Measurements from ENCODE around the gene RTN4RL1.

Gene RTN4RL1

DNA sequence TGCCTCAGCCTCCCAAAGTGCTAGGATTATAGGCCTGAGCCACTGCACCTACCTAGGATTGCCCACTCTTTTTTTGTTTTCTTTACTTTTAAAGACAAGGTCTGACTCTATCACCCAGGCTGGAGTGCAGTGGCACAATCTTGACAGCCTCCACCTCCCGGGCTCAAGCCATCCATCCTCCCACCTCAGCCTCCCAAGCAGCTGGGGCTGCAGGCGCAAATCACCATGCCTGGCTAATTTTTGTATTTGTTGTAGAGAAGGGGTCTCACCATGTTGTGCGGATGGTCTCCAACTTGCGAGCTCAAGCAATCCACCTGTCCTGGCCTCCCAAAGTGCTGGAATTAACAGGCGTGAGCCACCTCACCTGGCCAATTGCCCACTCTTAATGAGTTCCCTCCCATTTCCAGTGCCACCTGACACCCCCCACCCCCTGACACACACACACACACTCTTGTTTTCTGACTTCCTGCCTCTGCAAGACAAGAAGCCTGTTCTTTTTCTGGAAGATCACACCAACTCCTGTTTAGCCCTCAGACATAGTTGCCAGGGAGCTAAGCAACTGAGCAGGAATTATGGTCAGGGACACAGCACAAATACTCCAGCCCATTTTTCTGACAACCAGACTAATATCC lies 19.2 kb upstream of the RTN4RL1 start:
- peaks cover 6% of the 10 kb centered on the region; the same call in 1 of the 2 replicates for H3K79me2 ChIP-seq (ENCODE audit: insufficient read depth, low read length)
- no peaks in the 10 kb centered on the region for H3K9me2 ChIP-seq (replicated peaks; ENCODE audit: insufficient read depth, low read length)
- peaks cover 5% of the 10 kb centered on the region; the same call in 1 of the 2 replicates for H3F3A ChIP-seq (ENCODE audit: insufficient read depth)
- H3K4me3 ChIP-seq (ENCODE audit: insufficient read depth, low read length, poor library complexity, severe bottlenecking), result no peak overlapping the region
- H3K9me3 ChIP-seq (ENCODE audit: insufficient read depth, low read length), result no peaks in the 10 kb centered on the region
- H3K4me2 ChIP-seq (ENCODE audit: low read depth, low read length, poor library complexity, severe bottlenecking), result no peak overlapping the region
- H3K9ac ChIP-seq (ENCODE audit: low read length), result no peak overlapping the region
- H4K20me1 ChIP-seq (ENCODE audit: low read depth, low read length), result no peaks in the 10 kb centered on the region
- no peak overlapping the region for H2AFZ ChIP-seq (ENCODE audit: low read depth, low read length, severe bottlenecking)
- no peaks in the 10 kb centered on the region for H3K27me3 ChIP-seq (ENCODE audit: low read length)
- H3K36me3 ChIP-seq (ENCODE audit: low read length), result no peaks in the 10 kb centered on the region
- TF ChIP-seq, protein P1, sequence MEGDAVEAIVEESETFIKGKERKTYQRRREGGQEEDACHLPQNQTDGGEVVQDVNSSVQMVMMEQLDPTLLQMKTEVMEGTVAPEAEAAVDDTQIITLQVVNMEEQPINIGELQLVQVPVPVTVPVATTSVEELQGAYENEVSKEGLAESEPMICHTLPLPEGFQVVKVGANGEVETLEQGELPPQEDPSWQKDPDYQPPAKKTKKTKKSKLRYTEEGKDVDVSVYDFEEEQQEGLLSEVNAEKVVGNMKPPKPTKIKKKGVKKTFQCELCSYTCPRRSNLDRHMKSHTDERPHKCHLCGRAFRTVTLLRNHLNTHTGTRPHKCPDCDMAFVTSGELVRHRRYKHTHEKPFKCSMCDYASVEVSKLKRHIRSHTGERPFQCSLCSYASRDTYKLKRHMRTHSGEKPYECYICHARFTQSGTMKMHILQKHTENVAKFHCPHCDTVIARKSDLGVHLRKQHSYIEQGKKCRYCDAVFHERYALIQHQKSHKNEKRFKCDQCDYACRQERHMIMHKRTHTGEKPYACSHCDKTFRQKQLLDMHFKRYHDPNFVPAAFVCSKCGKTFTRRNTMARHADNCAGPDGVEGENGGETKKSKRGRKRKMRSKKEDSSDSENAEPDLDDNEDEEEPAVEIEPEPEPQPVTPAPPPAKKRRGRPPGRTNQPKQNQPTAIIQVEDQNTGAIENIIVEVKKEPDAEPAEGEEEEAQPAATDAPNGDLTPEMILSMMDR (IDR thresholded peaks at IDR 0.05; ENCODE audit: insufficient read depth, low read length, poor library complexity, severe bottlenecking), result no peak
- TF ChIP-seq EZH2phosphoT487 (conservative IDR thresholded peaks at IDR 0.05; ENCODE audit: low read length), result no peak
- no peak overlapping the region for H3K27ac ChIP-seq (ENCODE audit: low read depth, low read length)

DNA sequence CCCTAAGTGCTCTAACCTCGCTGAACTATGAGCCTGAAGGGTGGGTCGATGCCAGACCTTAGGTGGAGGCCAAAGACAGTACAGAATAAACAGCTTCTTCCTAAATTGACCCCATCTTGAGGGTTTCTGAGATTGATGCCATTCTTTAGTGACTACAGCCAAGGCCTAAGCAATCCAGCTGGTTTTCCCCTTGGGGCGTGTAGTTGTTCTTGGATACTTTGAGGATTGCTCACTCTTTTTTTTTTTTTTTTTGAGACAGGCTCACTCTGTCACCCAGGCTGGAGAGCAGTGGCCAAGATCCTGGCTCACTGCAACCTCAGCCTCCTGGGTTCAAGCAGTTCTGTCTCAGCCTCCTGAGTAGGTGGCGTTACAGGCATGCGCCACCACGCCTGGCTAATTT lies 18.7 kb upstream of the RTN4RL1 start:
- no peaks in the 10 kb centered on the region for H3K9me3 ChIP-seq (ENCODE audit: insufficient read depth, low read length)
- no peaks in the 10 kb centered on the region; the same call in 1 of the 2 replicates for H3F3A ChIP-seq (ENCODE audit: insufficient read depth)
- no peaks in the 10 kb centered on the region for H4K20me1 ChIP-seq (ENCODE audit: low read depth, low read length)
- no peaks in the 10 kb centered on the region for H3K9me2 ChIP-seq (replicated peaks; ENCODE audit: insufficient read depth, low read length)
- H3K36me3 ChIP-seq (ENCODE audit: low read length), result no peaks in the 10 kb centered on the region
- H3K27me3 ChIP-seq (ENCODE audit: low read length), result no peaks in the 10 kb centered on the region
- TF ChIP-seq, protein P1 (IDR thresholded peaks at IDR 0.05; ENCODE audit: insufficient read depth, low read length, poor library complexity, severe bottlenecking), result no peak
- TF ChIP-seq EZH2phosphoT487 (conservative IDR thresholded peaks at IDR 0.05; ENCODE audit: low read length), result no peak
- no peak overlapping the region for H3K4me3 ChIP-seq (ENCODE audit: insufficient read depth, low read length, poor library complexity, severe bottlenecking)
- no peak overlapping the region for H3K9ac ChIP-seq (ENCODE audit: low read length)
- peaks cover 6% of the 10 kb centered on the region; the same call in 1 of the 2 replicates for H3K79me2 ChIP-seq (ENCODE audit: insufficient read depth, low read length)
- no peak overlapping the region for H3K4me2 ChIP-seq (ENCODE audit: low read depth, low read length, poor library complexity, severe bottlenecking)
- H3K27ac ChIP-seq (ENCODE audit: low read depth, low read length), result no peak overlapping the region
- H2AFZ ChIP-seq (ENCODE audit: low read depth, low read length, severe bottlenecking), result no peak overlapping the region

DNA sequence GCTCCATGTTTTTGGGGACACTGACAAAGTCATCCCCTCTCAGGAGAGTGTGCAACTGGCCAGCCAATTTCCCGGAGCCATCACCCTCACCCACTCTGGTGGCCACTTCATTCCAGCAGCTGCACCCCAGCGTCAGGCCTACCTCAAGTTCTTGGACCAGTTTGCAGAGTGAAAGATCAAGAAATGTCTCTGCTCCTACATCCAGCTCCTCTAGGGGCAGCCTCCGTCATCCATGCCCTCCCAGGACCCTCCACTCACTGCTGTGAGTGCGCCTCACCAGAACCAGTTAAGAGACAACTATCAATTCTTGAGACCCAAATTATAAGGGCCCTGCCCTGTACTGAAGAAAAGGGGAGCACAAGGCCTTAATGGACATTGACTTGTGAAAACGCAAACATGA lies 17.8 kb upstream of the RTN4RL1 start:
- peak overlapping the region; percentile 64 for H3K4me3 ChIP-seq (ENCODE audit: insufficient read depth, low read length, poor library complexity, severe bottlenecking)

More for the DNA sequence above, 17.8 kb upstream of the RTN4RL1 start:
- peak overlapping the region; percentile 93 for H3K4me2 ChIP-seq (ENCODE audit: low read depth, low read length, poor library complexity, severe bottlenecking)
- H3K9me3 ChIP-seq (ENCODE audit: insufficient read depth, low read length), result no peaks in the 10 kb centered on the region
- no peak overlapping the region for H2AFZ ChIP-seq (ENCODE audit: low read depth, low read length, severe bottlenecking)
- peaks cover 6% of the 10 kb centered on the region; the same call in 1 of the 2 replicates for H3K79me2 ChIP-seq (ENCODE audit: insufficient read depth, low read length)
- no peaks in the 10 kb centered on the region for H3K27me3 ChIP-seq (ENCODE audit: low read length)
- no peaks in the 10 kb centered on the region for H3K36me3 ChIP-seq (ENCODE audit: low read length)
- H4K20me1 ChIP-seq (ENCODE audit: low read depth, low read length), result no peaks in the 10 kb centered on the region
- no peaks in the 10 kb centered on the region; the same call in 1 of the 2 replicates for H3F3A ChIP-seq (ENCODE audit: insufficient read depth)
- H3K9ac ChIP-seq (ENCODE audit: low read length), result peak overlapping the region; percentile 75
- no peaks in the 10 kb centered on the region for H3K9me2 ChIP-seq (replicated peaks; ENCODE audit: insufficient read depth, low read length)
- TF ChIP-seq, protein P1 (IDR thresholded peaks at IDR 0.05; ENCODE audit: insufficient read depth, low read length, poor library complexity, severe bottlenecking), result no peak
- TF ChIP-seq EZH2phosphoT487 (conservative IDR thresholded peaks at IDR 0.05; ENCODE audit: low read length), result no peak
- H3K27ac ChIP-seq (ENCODE audit: low read depth, low read length), result no peak overlapping the region

Data from SU-DHL-6 (cell line).